ENCODE data around the gene ANKRD36B.
"Not testable (repeated sequence)": the region's sequence is repeated elsewhere in the genome, so short reads cannot be mapped to it uniquely, and the experiment has no call there.

DNA sequence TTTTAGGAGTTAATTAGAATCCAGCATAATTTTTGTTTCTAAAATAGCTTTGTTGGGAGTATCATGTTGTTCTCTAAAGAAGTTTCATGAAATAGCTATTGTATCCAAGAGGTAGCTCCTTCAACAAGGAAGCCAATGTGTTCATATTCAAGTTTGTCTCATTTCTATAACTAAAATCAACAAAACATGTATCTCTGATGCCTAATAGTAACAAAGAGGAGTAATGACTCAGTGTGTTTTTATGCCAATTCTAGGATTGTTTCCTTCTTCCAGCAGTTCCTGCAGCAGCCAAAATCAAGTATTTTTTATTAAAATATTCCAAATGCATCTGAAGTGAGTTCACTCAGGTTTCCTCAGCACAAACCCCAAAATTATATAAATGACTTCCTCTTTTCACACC lies 41.1 kb downstream of the ANKRD36B start:
- TF ChIP-seq, protein P1, sequence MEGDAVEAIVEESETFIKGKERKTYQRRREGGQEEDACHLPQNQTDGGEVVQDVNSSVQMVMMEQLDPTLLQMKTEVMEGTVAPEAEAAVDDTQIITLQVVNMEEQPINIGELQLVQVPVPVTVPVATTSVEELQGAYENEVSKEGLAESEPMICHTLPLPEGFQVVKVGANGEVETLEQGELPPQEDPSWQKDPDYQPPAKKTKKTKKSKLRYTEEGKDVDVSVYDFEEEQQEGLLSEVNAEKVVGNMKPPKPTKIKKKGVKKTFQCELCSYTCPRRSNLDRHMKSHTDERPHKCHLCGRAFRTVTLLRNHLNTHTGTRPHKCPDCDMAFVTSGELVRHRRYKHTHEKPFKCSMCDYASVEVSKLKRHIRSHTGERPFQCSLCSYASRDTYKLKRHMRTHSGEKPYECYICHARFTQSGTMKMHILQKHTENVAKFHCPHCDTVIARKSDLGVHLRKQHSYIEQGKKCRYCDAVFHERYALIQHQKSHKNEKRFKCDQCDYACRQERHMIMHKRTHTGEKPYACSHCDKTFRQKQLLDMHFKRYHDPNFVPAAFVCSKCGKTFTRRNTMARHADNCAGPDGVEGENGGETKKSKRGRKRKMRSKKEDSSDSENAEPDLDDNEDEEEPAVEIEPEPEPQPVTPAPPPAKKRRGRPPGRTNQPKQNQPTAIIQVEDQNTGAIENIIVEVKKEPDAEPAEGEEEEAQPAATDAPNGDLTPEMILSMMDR (IDR thresholded peaks at IDR 0.05): not testable (repeated sequence)
- not testable (repeated sequence) for TF ChIP-seq POLR2A (IDR thresholded peaks at IDR 0.05)
